ENCODE results near the gene FOXF2.

Gene FOXF2

DNA sequence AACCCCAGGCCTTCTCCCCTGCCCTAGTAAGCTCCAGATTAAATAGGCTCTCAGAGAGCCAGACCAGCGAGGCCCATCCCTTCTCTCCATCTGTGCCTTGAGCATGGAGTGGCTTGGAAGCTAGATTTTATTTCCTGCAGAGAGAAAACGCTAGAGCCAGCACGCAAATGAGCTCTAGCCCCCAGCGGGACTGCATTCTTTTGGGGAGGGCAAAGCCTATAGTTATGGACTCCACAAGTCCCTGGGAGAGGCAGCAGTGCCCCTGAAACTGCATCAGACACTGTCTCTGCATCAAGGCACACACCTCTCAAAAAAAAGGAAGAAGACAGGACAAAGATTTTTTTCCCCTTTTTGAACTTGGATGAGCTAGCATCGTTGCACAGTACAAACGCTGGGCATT is 15.8 kb downstream of the FOXF2 start:
- no peaks in the 10 kb centered on the region for H3K9me3 ChIP-seq (ENCODE audit: insufficient read depth, low read depth, low read length)
- no peaks in the 10 kb centered on the region for H3K27me3 ChIP-seq (ENCODE audit: insufficient read depth, low read length, poor library complexity, severe bottlenecking)
- H3K9ac ChIP-seq (ENCODE audit: low read depth, low read length, poor library complexity, severe bottlenecking): no peak overlapping the region
- no peaks in the 10 kb centered on the region for H3K4me1 ChIP-seq (ENCODE audit: insufficient read depth, low read length, poor library complexity, severe bottlenecking)
- no peak for TF ChIP-seq EZH2phosphoT487 (IDR thresholded peaks at IDR 0.05; ENCODE audit: borderline replicate concordance)
- TF ChIP-seq, protein P1, sequence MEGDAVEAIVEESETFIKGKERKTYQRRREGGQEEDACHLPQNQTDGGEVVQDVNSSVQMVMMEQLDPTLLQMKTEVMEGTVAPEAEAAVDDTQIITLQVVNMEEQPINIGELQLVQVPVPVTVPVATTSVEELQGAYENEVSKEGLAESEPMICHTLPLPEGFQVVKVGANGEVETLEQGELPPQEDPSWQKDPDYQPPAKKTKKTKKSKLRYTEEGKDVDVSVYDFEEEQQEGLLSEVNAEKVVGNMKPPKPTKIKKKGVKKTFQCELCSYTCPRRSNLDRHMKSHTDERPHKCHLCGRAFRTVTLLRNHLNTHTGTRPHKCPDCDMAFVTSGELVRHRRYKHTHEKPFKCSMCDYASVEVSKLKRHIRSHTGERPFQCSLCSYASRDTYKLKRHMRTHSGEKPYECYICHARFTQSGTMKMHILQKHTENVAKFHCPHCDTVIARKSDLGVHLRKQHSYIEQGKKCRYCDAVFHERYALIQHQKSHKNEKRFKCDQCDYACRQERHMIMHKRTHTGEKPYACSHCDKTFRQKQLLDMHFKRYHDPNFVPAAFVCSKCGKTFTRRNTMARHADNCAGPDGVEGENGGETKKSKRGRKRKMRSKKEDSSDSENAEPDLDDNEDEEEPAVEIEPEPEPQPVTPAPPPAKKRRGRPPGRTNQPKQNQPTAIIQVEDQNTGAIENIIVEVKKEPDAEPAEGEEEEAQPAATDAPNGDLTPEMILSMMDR (conservative IDR thresholded peaks at IDR 0.05; ENCODE audit: low read length): no peak
- H3K4me3 ChIP-seq (ENCODE audit: low read length, poor library complexity, severe bottlenecking): no peak overlapping the region
- H3K9me2 ChIP-seq (replicated peaks; ENCODE audit: low read depth, low read length): no peaks in the 10 kb centered on the region
- H4K20me1 ChIP-seq (ENCODE audit: insufficient read depth, low read length, poor library complexity, severe bottlenecking): no peaks in the 10 kb centered on the region
- no peak overlapping the region for H3K4me2 ChIP-seq (ENCODE audit: low read depth, low read length, poor library complexity, severe bottlenecking)
- H3K36me3 ChIP-seq (ENCODE audit: insufficient read depth, low read length): no peaks in the 10 kb centered on the region
- no peaks in the 10 kb centered on the region for H3K79me2 ChIP-seq (ENCODE audit: insufficient read depth, low read length)
- no peak overlapping the region for H2AFZ ChIP-seq (ENCODE audit: low read length)
- H3F3A ChIP-seq (ENCODE audit: low read depth): no peaks in the 10 kb centered on the region

DNA sequence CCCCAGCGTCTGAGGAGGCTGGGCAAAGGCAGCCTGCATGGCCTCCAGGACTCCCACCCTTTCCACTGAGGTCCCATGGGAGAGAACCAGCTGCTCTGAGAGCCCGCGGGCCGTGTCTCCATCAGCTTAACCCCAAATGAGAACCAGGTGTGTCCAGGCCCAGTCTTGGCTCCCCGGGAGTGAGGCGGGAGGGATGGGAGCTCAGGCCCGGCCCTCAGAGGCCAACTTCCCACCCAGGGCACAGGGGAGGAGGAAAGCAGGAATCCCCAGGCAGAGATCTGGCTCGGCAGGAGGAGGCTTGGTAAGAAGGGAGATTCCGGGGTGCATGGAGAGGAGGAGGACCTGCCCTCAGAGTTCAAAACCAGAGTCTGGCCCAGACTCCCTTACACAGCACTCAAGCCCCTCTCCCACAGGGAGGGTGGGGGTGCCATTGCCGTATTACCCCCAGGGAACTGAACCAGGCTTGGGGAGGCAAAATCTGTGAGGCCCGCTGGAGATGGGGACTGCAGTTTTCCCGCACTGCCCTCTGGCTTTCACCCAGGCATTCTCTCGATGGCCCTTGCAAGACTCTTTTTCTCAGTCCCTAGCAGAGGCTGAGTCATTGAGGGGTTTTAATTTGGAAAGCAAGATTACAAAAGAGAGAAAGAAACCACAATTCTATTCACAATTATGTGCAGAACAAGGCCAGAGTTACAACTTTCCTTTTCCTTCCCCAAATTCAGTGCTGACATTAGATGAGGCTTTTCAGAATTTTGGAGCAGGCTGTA is 17.1 kb downstream of the FOXF2 start:
- Histone ChIP-seq H3K4me2 (ENCODE audit: low read depth, low read length, poor library complexity, severe bottlenecking) (no peak overlapping the region), H3K27me3 (ENCODE audit: insufficient read depth, low read length, poor library complexity, severe bottlenecking) (no peaks in the 10 kb centered on the region), H3K9ac (ENCODE audit: low read depth, low read length, poor library complexity, severe bottlenecking) (no peak overlapping the region), H2AFZ (ENCODE audit: low read length) (no peak overlapping the region), H4K20me1 (ENCODE audit: insufficient read depth, low read length, poor library complexity, severe bottlenecking) (no peaks in the 10 kb centered on the region), H3K79me2 (ENCODE audit: insufficient read depth, low read length) (no peaks in the 10 kb centered on the region), H3K4me1 (ENCODE audit: insufficient read depth, low read length, poor library complexity, severe bottlenecking) (no peaks in the 10 kb centered on the region), H3F3A (ENCODE audit: low read depth) (no peaks in the 10 kb centered on the region), H3K9me2 (replicated peaks; ENCODE audit: low read depth, low read length) (no peaks in the 10 kb centered on the region), H3K9me3 (ENCODE audit: insufficient read depth, low read depth, low read length) (no peaks in the 10 kb centered on the region), H3K36me3 (ENCODE audit: insufficient read depth, low read length) (no peaks in the 10 kb centered on the region), H3K4me3 (ENCODE audit: low read length, poor library complexity, severe bottlenecking) (no peak overlapping the region)
- no peak for TF ChIP-seq EZH2phosphoT487 (IDR thresholded peaks at IDR 0.05; ENCODE audit: borderline replicate concordance)

DNA sequence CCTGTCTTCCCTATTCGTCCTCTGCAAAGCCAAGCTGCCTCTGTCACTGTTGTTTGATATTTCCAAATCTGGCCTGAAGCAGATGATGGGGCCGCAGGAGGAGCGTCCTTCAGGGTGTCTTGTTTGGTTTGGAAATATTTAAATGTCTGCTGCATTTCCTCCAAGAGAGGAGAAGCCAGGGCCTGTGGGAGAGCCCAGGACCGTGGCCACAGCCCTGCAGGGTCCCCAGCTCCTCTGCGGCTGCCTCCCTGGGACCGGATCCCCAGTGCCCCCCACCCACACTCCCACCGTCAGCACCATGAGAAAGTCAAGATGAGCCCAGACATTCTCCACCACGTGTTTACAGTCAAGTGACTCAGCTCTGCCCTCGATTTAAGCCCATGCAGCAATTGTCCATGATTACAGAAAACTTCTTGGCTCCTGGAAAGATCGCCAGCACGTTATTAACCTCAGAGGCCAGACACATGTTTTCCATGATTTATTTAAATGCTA is 18.2 kb downstream of the FOXF2 start:
- TF ChIP-seq, protein P1 (conservative IDR thresholded peaks at IDR 0.05; ENCODE audit: low read length): no peak
- TF ChIP-seq EZH2phosphoT487 (IDR thresholded peaks at IDR 0.05; ENCODE audit: borderline replicate concordance): no peak
- H3F3A ChIP-seq (ENCODE audit: low read depth): no peaks in the 10 kb centered on the region
- H3K36me3 ChIP-seq (ENCODE audit: insufficient read depth, low read length): no peaks in the 10 kb centered on the region
- no peaks in the 10 kb centered on the region for H3K4me1 ChIP-seq (ENCODE audit: insufficient read depth, low read length, poor library complexity, severe bottlenecking)
- H3K4me3 ChIP-seq (ENCODE audit: low read length, poor library complexity, severe bottlenecking): no peak overlapping the region
- no peaks in the 10 kb centered on the region for H3K79me2 ChIP-seq (ENCODE audit: insufficient read depth, low read length)
- no peak overlapping the region for H3K9ac ChIP-seq (ENCODE audit: low read depth, low read length, poor library complexity, severe bottlenecking)
- H2AFZ ChIP-seq (ENCODE audit: low read length): no peak overlapping the region
- no peaks in the 10 kb centered on the region for H3K27me3 ChIP-seq (ENCODE audit: insufficient read depth, low read length, poor library complexity, severe bottlenecking)
- H3K4me2 ChIP-seq (ENCODE audit: low read depth, low read length, poor library complexity, severe bottlenecking): no peak overlapping the region
- no peaks in the 10 kb centered on the region for H3K9me3 ChIP-seq (ENCODE audit: insufficient read depth, low read depth, low read length)
- no peaks in the 10 kb centered on the region for H3K9me2 ChIP-seq (replicated peaks; ENCODE audit: low read depth, low read length)
- H4K20me1 ChIP-seq (ENCODE audit: insufficient read depth, low read length, poor library complexity, severe bottlenecking): no peaks in the 10 kb centered on the region
